Middle frontal gyrus (tissue), 1 donor: Measurements from ENCODE around the gene ERVV-1.
"Not testable (repeated sequence)": the region's sequence is repeated elsewhere in the genome, so short reads cannot be mapped to it uniquely, and the experiment has no call there.

ENCODE experiments used
- DNase-seq: peaks from one replicate; pipeline ENCODE4 v3.0.0-alpha.2; 2015; ENCODE audit warnings: low spot score; ENCODE audit errors: extremely low spot score

The ERVV-1 gene

DNA sequence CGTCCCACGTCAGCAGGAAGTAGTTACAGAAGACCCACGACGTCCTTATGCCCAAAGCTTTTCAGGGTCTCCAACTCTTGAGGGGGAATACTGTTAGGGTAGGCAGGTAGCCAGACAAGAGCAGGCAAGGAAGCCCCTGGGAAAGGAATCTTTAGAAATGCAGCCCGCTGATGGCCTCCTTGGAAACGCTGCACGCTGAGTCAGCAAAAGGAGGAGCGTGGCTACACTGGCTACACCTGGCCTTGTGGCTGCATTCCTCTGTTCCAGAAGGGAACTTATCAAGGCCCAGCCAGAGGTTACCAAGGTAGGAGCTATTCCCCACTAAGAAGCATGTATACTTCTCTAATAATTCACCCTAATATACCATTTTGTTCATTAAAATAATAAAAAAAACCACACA lies 2.0 kb downstream of the ERVV-1 start:
- DNase-seq: no peak

DNA sequence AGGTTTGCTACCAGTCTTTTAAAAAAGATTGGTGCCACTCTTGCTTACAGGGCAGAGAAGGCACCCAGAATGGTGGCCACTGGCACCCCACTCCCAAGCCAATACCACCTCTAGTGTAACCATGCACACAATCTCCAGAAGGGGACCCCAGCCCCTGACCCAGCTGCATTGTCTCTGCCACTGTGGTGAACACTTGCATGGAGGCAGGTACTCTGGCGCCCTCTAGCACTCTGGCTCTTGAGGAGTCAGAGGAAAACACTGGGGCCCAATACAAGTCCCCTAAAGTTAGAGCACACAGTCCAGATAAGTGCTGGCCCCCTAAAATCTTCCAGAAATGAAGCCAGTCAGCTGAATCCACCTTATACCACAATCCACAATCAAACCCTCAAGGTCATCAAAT lies 6.0 kb downstream of the ERVV-1 start:
- no peak for DNase-seq

DNA sequence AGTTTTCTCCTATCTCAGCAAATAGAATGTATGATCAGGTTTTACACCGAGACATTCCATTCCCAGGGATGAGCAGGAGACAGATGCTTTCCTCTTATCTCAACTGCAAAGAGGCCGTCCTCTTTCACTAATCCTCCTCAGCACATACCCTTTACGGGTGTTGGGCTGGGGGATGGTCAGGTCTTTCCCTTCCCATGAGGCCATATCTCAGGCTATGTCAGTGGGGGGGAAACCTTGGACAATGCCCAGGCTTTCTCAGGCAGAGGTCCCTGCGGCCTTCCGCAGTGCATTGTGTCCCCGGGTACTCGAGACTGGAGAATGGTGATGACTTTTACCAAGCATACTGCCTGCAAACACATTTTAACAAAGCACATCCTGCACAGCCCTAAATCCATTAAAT lies 14.6 kb downstream of the ERVV-1 start:
- not testable (repeated sequence) for DNase-seq

DNA sequence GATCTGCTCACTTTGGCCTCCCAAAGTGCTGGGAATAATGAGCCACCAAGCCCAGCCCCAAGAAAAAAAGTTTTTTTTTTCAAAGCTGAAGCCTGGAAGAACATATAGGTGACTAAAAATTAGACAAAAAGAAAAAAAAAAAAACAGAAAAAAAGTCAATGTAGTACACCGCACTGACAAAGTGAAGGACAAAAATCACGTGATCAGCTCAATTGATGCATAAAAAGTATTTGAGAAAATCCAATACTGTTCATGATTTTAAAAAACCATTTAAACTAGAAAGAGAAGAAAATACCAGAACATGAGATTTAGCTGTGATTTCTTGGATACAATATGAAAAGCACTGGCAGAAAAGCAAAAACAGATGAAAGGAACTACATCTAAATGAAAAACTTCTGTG lies 20.3 kb downstream of the ERVV-1 start:
- DNase-seq: no peak

DNA sequence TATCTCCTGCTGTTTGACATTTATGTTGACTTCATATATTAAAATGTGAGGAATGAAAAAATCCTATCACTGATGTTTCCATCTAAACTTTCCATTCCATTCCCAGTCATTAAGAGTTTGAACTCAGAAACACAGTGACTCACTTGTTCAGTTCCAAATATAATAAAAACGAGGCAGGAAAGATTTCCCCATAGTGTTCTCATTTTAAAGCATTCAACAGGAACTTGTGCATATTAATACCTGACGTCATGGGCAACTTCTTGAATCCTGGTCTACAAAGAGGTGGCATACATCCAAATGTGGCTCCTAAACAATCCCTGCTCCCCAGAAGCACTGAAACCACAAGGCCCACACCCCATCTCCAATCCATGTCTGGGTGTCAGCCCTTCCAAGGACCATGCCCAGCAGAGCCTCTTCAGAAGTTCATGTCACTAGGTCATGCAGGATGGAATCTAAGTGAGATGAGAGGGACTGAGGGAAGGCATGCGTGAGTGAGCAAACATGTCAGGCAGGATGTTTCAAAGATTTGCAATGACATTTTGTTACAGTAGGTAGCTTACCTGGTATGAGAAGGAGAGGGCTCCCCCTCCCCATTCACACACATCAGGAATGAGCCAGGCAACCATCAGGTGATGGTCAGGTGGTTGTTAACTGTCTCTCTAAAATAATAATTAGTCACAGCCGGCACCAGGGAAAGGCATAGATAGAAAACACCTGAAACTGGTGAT lies 21.4 kb downstream of the ERVV-1 start:
- no peak for DNase-seq

DNA sequence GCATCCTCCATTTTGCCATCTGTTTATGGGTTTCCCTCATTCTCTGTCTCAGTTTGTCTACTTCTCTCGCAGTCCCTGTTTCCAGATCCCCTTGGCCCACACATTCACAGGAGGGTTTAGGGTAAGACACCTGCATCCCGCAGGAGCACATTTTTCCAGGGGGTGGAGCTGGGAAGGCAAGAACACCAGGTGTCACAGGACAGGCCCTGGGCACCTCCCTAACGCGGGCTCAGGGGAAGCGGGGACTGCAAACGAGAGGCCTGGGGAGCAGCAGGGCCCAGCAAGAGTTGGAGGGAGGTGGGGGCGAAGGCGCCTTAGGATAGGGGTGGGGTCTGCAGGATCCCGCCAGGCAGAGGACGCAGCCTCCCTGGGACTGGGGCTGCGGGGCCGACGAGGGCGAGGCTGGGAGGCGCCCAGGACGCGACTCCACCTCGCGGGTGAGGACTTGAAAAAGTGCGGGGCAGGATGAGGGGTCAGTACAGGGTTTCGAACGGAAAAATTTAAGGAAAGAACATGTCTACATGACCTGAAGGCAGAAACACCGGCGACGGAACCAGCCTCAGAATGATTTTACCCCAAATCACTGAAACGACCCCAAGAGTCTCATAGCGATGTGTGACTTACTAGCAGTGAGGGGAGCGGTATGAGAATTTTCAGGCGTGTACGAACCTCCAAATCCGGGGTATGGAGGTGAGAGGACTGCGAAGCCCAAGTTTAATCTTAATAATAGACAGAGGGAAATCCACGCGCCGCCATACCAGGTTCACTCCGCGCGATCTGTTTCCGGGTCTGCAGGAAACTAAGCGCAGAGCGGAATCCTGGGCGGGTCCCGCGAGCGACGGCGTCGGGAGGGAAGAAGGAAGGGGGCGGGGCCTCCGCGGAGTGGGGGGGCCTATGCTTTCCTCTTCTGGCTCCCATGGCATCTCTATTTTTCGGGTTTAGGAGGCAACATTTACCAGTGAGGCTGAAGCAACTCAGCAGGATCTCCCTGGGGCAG lies 23.7 kb downstream of the ERVV-1 start:
- DNase-seq: no peak

DNA sequence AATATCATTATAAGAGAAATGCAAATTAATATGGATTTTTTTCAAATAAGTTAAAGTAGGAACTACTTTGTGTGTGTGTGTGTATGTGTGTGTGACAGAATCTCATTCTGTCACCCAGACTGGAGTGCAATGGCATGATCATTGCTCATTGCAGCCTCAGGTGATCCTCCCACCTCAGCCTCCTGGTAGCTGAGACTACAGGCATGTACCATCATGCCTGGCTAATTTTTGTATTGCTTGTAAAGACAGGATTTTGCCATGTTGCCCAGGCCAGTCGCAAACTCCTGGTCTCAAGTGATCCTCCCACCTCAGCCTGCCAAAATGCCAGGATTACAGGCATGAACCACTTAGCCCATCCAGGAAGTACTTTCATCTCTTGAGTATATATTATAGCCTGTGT lies 27.6 kb downstream of the ERVV-1 start:
- no peak for DNase-seq

DNA sequence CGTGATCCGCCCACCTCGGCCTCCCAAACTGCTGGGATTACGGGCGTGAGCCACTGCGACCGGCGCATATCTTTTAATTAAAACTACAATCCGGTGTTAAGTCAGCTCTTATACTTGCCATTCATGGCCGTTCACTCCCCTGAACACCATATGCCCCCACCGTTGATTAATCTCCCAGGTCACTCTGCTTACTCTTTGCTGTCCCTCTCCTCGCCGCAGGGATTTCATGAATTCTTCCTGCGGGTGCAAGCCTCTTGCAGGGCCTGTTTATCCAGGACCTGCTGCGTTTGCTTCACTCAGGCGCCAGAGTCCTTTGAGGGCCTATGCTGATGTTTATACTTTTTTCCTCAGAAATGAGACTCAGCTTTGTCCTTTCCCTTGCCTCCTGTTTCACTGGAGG lies 31.8 kb downstream of the ERVV-1 start:
- DNase-seq: no peak

DNA sequence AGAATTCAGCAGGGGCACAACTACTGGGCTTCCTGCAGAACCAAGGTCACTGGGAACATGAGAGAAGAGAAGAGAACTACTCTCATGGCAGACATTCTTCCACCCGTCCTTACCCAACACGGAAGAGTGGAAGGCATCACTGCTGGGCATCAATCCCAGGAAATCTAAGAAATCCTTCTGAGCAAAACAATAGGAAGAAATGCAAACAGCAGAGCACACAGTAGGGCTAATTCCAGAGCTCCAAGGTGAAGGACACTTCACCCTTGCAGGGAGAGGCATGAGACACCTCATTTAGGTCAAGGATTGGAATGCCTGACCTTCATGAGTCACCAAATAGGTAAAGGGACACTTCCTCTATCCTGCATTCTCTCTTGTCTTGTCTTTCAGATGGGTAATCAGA lies 33.7 kb downstream of the ERVV-1 start:
- DNase-seq: no peak

DNA sequence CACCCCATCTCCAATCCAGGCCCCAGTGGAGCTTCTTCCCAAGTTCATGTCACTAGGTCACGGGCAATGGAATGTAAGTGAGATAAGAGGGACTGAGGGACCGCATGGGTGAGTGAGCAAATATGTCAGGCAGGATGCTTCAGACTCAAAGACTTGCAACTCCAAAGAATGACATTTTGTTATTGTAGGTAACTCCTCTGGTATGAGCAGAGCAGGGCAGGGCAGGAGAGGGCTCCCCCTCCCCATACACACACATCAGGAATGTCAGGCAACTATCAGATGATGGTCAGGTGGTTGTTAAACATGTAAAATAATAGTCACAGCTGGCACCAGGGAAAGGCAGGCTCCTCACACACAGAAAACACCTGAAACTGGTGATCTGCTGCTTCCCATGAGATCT lies 41.4 kb downstream of the ERVV-1 start:
- no peak for DNase-seq

DNA sequence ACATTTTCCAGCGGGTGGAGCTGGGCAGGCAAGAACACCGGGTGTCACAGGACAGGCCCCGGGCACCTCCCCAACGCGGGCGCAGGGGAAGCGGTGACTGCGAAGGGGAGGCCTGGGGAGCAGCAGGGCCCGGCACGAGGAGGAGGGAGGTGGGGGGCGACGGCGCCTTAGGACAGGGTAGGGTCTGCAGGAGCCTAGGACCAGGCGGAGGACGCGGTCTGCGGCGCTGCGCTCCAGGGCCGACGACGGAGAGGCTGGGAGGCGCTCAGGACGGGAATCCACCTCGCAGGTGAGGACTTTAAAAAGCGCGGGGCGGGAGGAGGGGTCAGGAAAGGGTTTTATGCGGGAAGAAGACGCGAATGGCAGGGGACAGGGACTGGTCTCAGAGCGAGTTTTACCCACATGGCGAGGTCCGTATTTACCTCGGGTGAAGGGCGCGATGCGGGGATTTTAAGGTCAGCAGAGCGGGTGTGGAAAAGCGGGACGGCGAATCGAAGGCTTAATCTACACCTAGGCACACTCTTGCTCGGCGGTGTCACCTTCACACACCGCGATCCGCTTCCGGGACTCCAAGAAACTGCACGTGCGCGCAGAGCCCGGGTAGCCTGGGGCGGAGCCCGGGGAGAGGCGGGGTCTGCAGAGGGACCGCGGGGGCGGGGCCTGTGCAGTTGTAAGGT lies 44.3 kb downstream of the ERVV-1 start:
- DNase-seq: no peak
